ENCODE results near the gene SAMD4B.

SAMD4B gene

DNA sequence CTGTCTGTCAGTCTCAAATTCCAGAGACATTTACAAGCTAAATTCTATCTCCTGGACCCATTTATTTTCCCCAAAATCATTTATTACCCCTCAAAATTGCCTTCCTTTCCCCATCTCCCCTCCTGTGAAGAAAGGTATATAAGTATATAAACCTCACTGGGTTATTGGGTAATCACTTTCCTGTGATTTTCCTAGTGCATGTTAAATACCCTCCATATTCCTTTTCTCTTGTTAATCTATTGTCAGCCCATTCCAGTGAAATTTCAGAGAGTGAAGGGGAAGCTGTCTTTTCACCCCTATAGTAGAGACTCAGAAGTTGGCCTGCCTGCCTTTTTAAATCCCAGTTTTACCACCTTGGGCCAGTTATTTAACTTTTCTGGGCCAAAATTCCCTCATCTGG, 36.1 kb upstream of the SAMD4B start:
- Histone ChIP-seq H3F3A (ENCODE audit: insufficient read depth, low read length) (no peaks in the 10 kb centered on the region), H4K20me1 (ENCODE audit: insufficient read depth, low read length) (no peaks in the 10 kb centered on the region), H3K4me2 (ENCODE audit: low read depth, low read length) (no peak overlapping the region), H3K9me3 (replicated peaks; ENCODE audit: insufficient read depth, low read length) (no peaks in the 10 kb centered on the region), H3K4me1 (ENCODE audit: low read length) (no peaks in the 10 kb centered on the region), H3K4me3 (ENCODE audit: low read length) (no peak overlapping the region), H3K27ac (ENCODE audit: low read length) (no peak overlapping the region), H3K9me2 (replicated peaks; ENCODE audit: insufficient read depth, low read length) (no peaks in the 10 kb centered on the region), H3K9ac (ENCODE audit: low read length) (no peak overlapping the region), H3K79me2 (ENCODE audit: low read length) (no peaks in the 10 kb centered on the region), H2AFZ (ENCODE audit: low read length) (no peak overlapping the region), H3K36me3 (replicated peaks; ENCODE audit: insufficient read depth, low read length) (no peaks in the 10 kb centered on the region), H3K27me3 (replicated peaks; ENCODE audit: insufficient read depth, low read length) (peaks cover 3% of the 10 kb centered on the region; the same call in 1 of the 2 replicates)
- no peak for TF ChIP-seq EZH2phosphoT487 (IDR thresholded peaks at IDR 0.05; ENCODE audit: low read length)
- TF ChIP-seq, protein P1, sequence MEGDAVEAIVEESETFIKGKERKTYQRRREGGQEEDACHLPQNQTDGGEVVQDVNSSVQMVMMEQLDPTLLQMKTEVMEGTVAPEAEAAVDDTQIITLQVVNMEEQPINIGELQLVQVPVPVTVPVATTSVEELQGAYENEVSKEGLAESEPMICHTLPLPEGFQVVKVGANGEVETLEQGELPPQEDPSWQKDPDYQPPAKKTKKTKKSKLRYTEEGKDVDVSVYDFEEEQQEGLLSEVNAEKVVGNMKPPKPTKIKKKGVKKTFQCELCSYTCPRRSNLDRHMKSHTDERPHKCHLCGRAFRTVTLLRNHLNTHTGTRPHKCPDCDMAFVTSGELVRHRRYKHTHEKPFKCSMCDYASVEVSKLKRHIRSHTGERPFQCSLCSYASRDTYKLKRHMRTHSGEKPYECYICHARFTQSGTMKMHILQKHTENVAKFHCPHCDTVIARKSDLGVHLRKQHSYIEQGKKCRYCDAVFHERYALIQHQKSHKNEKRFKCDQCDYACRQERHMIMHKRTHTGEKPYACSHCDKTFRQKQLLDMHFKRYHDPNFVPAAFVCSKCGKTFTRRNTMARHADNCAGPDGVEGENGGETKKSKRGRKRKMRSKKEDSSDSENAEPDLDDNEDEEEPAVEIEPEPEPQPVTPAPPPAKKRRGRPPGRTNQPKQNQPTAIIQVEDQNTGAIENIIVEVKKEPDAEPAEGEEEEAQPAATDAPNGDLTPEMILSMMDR (IDR thresholded peaks at IDR 0.05; ENCODE audit: low read length), result no peak
- no peak for DNase-seq

DNA sequence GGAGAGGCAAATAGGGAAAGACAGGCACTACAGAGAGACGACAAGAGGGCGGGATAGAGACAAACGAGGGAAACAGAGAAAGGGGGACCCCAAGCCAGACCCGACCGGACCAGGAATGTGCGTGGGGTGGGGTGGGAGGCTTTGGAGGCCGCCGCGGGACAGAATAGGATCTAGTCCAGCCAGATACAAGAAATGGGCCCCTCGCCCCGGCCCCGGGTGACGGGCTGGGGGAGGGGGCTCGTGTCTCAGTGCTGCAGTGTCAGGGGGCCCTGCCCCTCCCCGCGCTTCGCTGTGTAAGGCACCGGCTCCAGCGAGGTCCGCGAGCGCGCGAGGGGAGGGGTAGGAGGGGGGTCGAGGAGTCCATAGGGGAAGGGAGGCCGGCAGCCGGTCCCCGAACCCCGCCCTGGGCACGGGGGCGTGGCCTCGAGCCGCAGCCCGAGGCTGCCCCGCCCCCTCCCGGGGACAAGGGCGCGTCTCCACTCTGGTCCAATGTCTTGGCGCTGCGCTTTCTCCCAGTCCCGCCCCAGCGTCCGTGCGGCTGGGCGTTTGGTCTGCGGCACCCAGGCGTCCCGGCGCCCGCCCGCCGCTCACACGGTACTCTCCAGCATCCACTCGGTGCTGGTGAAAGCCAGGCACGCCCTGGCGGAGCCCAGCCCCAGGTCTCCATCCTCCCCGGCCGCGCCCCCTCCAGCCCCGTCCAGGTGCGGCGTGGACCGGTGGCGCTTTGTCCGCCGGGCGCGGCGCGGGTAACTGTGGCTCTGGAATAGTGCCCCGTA, 35.0 kb upstream of the SAMD4B start:
- Histone ChIP-seq H3K27ac (ENCODE audit: low read length) (no peak overlapping the region), H3K27me3 (replicated peaks; ENCODE audit: insufficient read depth, low read length) (peaks cover 3% of the 10 kb centered on the region; the same call in 1 of the 2 replicates), H3K9ac (ENCODE audit: low read length) (no peak overlapping the region), H3K4me2 (ENCODE audit: low read depth, low read length) (no peak overlapping the region), H3K36me3 (replicated peaks; ENCODE audit: insufficient read depth, low read length) (no peaks in the 10 kb centered on the region), H2AFZ (ENCODE audit: low read length) (no peak overlapping the region), H3K4me1 (ENCODE audit: low read length) (no peaks in the 10 kb centered on the region), H4K20me1 (ENCODE audit: insufficient read depth, low read length) (no peaks in the 10 kb centered on the region), H3K79me2 (ENCODE audit: low read length) (no peaks in the 10 kb centered on the region), H3K4me3 (ENCODE audit: low read length) (no peak overlapping the region), H3K9me2 (replicated peaks; ENCODE audit: insufficient read depth, low read length) (no peaks in the 10 kb centered on the region), H3F3A (ENCODE audit: insufficient read depth, low read length) (no peaks in the 10 kb centered on the region), H3K9me3 (replicated peaks; ENCODE audit: insufficient read depth, low read length) (no peaks in the 10 kb centered on the region)
- TF ChIP-seq, protein P1 (IDR thresholded peaks at IDR 0.05; ENCODE audit: low read length), result no peak
- TF ChIP-seq EZH2phosphoT487 (IDR thresholded peaks at IDR 0.05; ENCODE audit: low read length), result no peak
- no peak for TF ChIP-seq EZH2 (optimal IDR thresholded peaks at IDR 0.05; ENCODE audit: low read depth, low read length)
- no peak for DNase-seq

DNA sequence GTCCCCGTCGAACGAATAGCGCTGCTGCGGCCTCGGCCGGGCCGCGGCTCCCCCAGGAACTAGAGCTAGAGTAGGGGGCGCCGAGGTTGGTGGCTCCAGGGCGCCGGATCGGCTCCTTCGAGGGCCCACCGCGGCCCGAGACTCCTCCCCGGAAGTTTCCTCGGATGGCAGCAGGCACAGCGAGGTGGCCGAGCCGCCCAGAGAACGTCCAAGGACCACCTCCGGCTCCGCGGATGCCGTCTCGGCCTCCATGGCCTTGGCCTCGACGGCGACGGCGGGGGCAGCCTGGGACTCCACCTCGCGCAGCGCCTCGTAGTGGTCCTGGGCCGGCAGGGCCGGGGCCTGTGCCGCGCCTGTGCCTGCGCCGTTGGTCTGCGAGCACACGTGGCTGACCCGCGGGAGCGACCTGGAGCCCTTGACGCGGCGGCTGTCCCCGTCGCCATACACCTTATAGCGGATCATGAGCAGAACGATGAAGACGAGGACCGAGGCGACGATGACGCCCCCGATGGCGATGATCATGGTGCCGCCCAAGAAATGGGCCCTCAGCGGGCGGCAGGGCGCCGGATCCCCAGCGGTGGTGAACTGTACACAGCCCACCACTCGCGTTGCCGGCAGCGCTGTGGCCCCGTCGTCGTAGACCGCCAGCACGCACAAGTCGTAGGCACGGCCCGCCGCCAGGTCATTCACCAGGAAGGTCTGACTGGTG, 34.2 kb upstream of the SAMD4B start:
- H4K20me1 ChIP-seq (ENCODE audit: insufficient read depth, low read length), result no peaks in the 10 kb centered on the region

More for the DNA sequence above, 34.2 kb upstream of the SAMD4B start:
- no peaks in the 10 kb centered on the region for H3K36me3 ChIP-seq (replicated peaks; ENCODE audit: insufficient read depth, low read length)
- H3K9me2 ChIP-seq (replicated peaks; ENCODE audit: insufficient read depth, low read length), result no peaks in the 10 kb centered on the region
- H3K27ac ChIP-seq (ENCODE audit: low read length), result no peak overlapping the region
- H3K4me2 ChIP-seq (ENCODE audit: low read depth, low read length), result no peak overlapping the region
- H3F3A ChIP-seq (ENCODE audit: insufficient read depth, low read length), result no peaks in the 10 kb centered on the region
- TF ChIP-seq EZH2 (optimal IDR thresholded peaks at IDR 0.05; ENCODE audit: low read depth, low read length), result no peak
- no peak for TF ChIP-seq EZH2phosphoT487 (IDR thresholded peaks at IDR 0.05; ENCODE audit: low read length)
- TF ChIP-seq, protein P1 (IDR thresholded peaks at IDR 0.05; ENCODE audit: low read length), result no peak
- H3K79me2 ChIP-seq (ENCODE audit: low read length), result no peaks in the 10 kb centered on the region
- no peak overlapping the region for H3K9ac ChIP-seq (ENCODE audit: low read length)
- no peak overlapping the region for H2AFZ ChIP-seq (ENCODE audit: low read length)
- H3K4me1 ChIP-seq (ENCODE audit: low read length), result no peaks in the 10 kb centered on the region
- DNase-seq, result no peak
- no peaks in the 10 kb centered on the region for H3K9me3 ChIP-seq (replicated peaks; ENCODE audit: insufficient read depth, low read length)
- no peak overlapping the region for H3K4me3 ChIP-seq (ENCODE audit: low read length)
- peaks cover 3% of the 10 kb centered on the region; the same call in 1 of the 2 replicates for H3K27me3 ChIP-seq (replicated peaks; ENCODE audit: insufficient read depth, low read length)
